Parathyroid adenoma (tissue), 2 donors: Measurements from ENCODE around the gene TACR2.
A peak's percentile ranks its signal among the peaks of the same experiment; 100 is the strongest.

ENCODE experiments used
- H2AFZ ChIP-seq: fragments of 300-600 bp; sonication (generic); one replicate; pipeline ENCODE4 v1.7.0; 2017; ENCODE audit warnings: antibody characterized with exemption, mild to moderate bottlenecking
- H3K27ac ChIP-seq: fragments of 300-600 bp; sonication (generic); one replicate; pipeline ENCODE4 v1.7.0; 2017
- H3K27me3 ChIP-seq: fragments of 300-600 bp; sonication (generic); one replicate; pipeline ENCODE4 v1.7.0; 2017; ENCODE audit warnings: low read length; ENCODE audit not compliant: control insufficient read depth, insufficient read depth
- H3K36me3 ChIP-seq: fragments of 300-600 bp; sonication (generic); one replicate; pipeline ENCODE4 v1.7.0; 2017; ENCODE audit warnings: low read length; ENCODE audit not compliant: control insufficient read depth, insufficient read depth
- H3K4me1 ChIP-seq: fragments of 300-600 bp; sonication (generic); one replicate; pipeline ENCODE4 v1.7.0; 2017; ENCODE audit warnings: control low read depth
- H3K4me2 ChIP-seq: fragments of 300-600 bp; sonication (generic); one replicate; pipeline ENCODE4 v1.7.0; 2017; ENCODE audit warnings: low read length
- H3K4me3 ChIP-seq: fragments of 300-600 bp; sonication (generic); one replicate; pipeline ENCODE4 v1.7.0; 2017; ENCODE audit warnings: low read depth, low read length
- H3K79me2 ChIP-seq: fragments of 300-600 bp; sonication (generic); one replicate; pipeline ENCODE4 v1.7.0; 2017; ENCODE audit warnings: control low read depth
- H3K9ac ChIP-seq: fragments of 300-600 bp; sonication (generic); one replicate; pipeline ENCODE4 v1.7.0; 2017; ENCODE audit warnings: mild to moderate bottlenecking
- H3K9me3 ChIP-seq: fragments of 300-600 bp; sonication (generic); one replicate; pipeline ENCODE4 v1.7.0; 2017; ENCODE audit warnings: low read length; ENCODE audit not compliant: control insufficient read depth
- CTCF ChIP-seq: fragments of 300-600 bp; sonication (generic); IDR thresholded peaks from one replicate; pipeline ENCODE4 v1.7.0; 2017; ENCODE audit warnings: antibody characterized with exemption, mild to moderate bottlenecking
- donor health status: primary hyperparathyroidism.

TACR2 gene

GRCh38 chr10:69434169-69434568, 17.5 kb upstream of the TACR2 start:
- H3K4me2 ChIP-seq = no peak overlapping the region
- no peaks in the 10 kb centered on the region for H3K27me3 ChIP-seq
- H3K9ac ChIP-seq = no peak overlapping the region
- H2AFZ ChIP-seq = no peak overlapping the region
- H3K4me3 ChIP-seq = no peak overlapping the region
- TF ChIP-seq CTCF = no peak
- H3K79me2 ChIP-seq = no peaks in the 10 kb centered on the region
- H3K4me1 ChIP-seq = peaks cover 8% of the 10 kb centered on the region
- no peak overlapping the region for H3K27ac ChIP-seq
- no peaks in the 10 kb centered on the region for H3K9me3 ChIP-seq
- no peaks in the 10 kb centered on the region for H3K36me3 ChIP-seq

- Histone ChIP-seq H3K9me3 (no peaks in the 10 kb centered on the region), H3K27ac (no peak overlapping the region), H3K9ac (no peak overlapping the region), H3K36me3 (no peaks in the 10 kb centered on the region), H3K79me2 (no peaks in the 10 kb centered on the region), H3K4me1 (no peaks in the 10 kb centered on the region), H3K4me3 (no peak overlapping the region), H3K4me2 (no peak overlapping the region), H3K27me3 (no peaks in the 10 kb centered on the region), H2AFZ (peak overlapping the region; percentile 28)
- TF ChIP-seq CTCF = no peak
These were observed 11.4 kb upstream of the TACR2 start for GRCh38 chr10:69428165-69428564.

- no peak overlapping the region for H3K9ac ChIP-seq
- no peak overlapping the region for H2AFZ ChIP-seq
- no peaks in the 10 kb centered on the region for H3K9me3 ChIP-seq
- H3K36me3 ChIP-seq = no peaks in the 10 kb centered on the region
- no peak overlapping the region for H3K4me3 ChIP-seq
- no peaks in the 10 kb centered on the region for H3K79me2 ChIP-seq
- H3K4me1 ChIP-seq = no peaks in the 10 kb centered on the region
- no peak overlapping the region for H3K27ac ChIP-seq
- H3K27me3 ChIP-seq = no peaks in the 10 kb centered on the region
- TF ChIP-seq CTCF = no peak
- no peak overlapping the region for H3K4me2 ChIP-seq
These were observed 9.6 kb upstream of the TACR2 start for GRCh38 chr10:69426376-69426727.

GRCh38 chr10:69425511-69426298, 9.0 kb upstream of the TACR2 start:
- no peak overlapping the region for H3K4me2 ChIP-seq
- H3K79me2 ChIP-seq = no peaks in the 10 kb centered on the region
- no peak overlapping the region for H3K9ac ChIP-seq
- H3K4me1 ChIP-seq = no peaks in the 10 kb centered on the region
- no peak overlapping the region for H3K4me3 ChIP-seq
- no peaks in the 10 kb centered on the region for H3K36me3 ChIP-seq
- H2AFZ ChIP-seq = no peak overlapping the region
- TF ChIP-seq CTCF = no peak
- no peaks in the 10 kb centered on the region for H3K9me3 ChIP-seq
- no peak overlapping the region for H3K27ac ChIP-seq
- no peaks in the 10 kb centered on the region for H3K27me3 ChIP-seq

- TF ChIP-seq CTCF = no peak
- Histone ChIP-seq H3K27me3 (no peaks in the 10 kb centered on the region), H3K9me3 (no peaks in the 10 kb centered on the region), H3K27ac (no peak overlapping the region), H3K4me3 (no peak overlapping the region), H3K9ac (no peak overlapping the region), H3K4me1 (no peaks in the 10 kb centered on the region), H2AFZ (no peak overlapping the region), H3K79me2 (no peaks in the 10 kb centered on the region), H3K4me2 (no peak overlapping the region), H3K36me3 (no peaks in the 10 kb centered on the region)
These were observed 8.3 kb upstream of the TACR2 start for GRCh38 chr10:69425041-69425440.
